ENCODE results near the gene TXNRD2. TPM values are rescaled to one million over a fixed set of nuclear protein-coding genes. Genes with fewer than 3 reads are reported as not detected.

The TXNRD2 gene
- total and polyA plus RNA-seq, 2 donors (not counting 1 experiment from before 2014, with no cell fraction given): 24.8 to 36.2 TPM

DNA sequence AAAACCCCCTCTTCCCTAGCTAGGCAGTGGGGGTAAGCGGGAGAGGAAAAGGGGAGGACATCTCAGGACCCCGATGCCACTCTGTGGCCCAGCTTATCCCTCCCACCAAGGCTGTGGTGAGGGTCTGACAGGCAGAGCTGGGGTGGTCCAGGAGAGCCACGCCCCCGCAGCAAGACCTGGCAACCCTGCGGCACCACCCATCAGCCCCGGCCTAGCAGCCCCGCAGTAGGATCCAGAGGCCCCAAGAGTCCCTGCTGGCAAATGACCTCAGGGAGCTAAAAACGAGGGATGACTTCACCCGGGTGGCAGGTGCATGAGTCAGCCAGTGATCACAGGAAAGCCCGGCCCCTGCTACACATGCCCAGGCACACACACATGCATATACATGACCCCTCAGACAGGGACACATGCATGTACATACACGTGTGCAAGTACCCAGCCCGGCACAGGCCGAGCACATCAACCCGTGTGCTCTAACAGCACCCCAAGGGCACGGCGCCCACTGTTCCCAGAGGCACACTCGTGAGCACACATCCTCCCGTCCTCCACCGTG lies 42.7 kb upstream of the TXNRD2 start:
- peaks cover 10 to 13% of the 10 kb centered on the region in 2 donors for H3K4me1 ChIP-seq (ENCODE audit: control insufficient read depth in 2 of 2, insufficient read depth in 2 of 2, low read length in 2 of 2)
- no peak overlapping the region for H3K9ac ChIP-seq (ENCODE audit: low read length)
- Mint-ChIP-seq H3K4me1 (peaks cover 7% of the 10 kb centered on the region), H3K9me3 (ENCODE audit: insufficient read depth) (no peaks in the 10 kb centered on the region), H3K27me3 (no peaks in the 10 kb centered on the region), H3K4me3 (no peak overlapping the region), H3K27ac (no peak overlapping the region)
- no peak for TF ChIP-seq EZH2 (IDR thresholded peaks at IDR 0.05; ENCODE audit: borderline replicate concordance, insufficient read depth, low read depth, low read length, poor library complexity, severe bottlenecking)
- TF ChIP-seq, protein P1, sequence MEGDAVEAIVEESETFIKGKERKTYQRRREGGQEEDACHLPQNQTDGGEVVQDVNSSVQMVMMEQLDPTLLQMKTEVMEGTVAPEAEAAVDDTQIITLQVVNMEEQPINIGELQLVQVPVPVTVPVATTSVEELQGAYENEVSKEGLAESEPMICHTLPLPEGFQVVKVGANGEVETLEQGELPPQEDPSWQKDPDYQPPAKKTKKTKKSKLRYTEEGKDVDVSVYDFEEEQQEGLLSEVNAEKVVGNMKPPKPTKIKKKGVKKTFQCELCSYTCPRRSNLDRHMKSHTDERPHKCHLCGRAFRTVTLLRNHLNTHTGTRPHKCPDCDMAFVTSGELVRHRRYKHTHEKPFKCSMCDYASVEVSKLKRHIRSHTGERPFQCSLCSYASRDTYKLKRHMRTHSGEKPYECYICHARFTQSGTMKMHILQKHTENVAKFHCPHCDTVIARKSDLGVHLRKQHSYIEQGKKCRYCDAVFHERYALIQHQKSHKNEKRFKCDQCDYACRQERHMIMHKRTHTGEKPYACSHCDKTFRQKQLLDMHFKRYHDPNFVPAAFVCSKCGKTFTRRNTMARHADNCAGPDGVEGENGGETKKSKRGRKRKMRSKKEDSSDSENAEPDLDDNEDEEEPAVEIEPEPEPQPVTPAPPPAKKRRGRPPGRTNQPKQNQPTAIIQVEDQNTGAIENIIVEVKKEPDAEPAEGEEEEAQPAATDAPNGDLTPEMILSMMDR (IDR thresholded peaks at IDR 0.05): no peak
- H3K9me3 ChIP-seq (ENCODE audit: control extremely low read depth in 1 of 3, control insufficient read depth in 2 of 3, insufficient read depth in 1 of 3, low read length in 2 of 3): peaks cover 0 to 4% (median 0%) of the 10 kb centered on the region in 3 donors
- no peak overlapping the region for H2AFZ ChIP-seq (ENCODE audit: insufficient read depth, low read depth, low read length, poor library complexity, severe bottlenecking)
- H3K4me2 ChIP-seq (replicated peaks; ENCODE audit: low read depth, low read length, poor library complexity, severe bottlenecking): no peak overlapping the region
- intact Hi-C loops (cut with micrococcal nuclease): loop anchor here (5.0 kb wide), 1 partner anchor 598 kb away; no protein-coding TSS in a partner anchor
- ATAC-seq (ENCODE audit: low read depth): no peak
- no peaks in the 10 kb centered on the region for H3K36me3 ChIP-seq (replicated peaks in 1 of 2; ENCODE audit: control extremely low read depth in 1 of 2, control insufficient read depth in 1 of 2, extremely low read depth in 1 of 2, insufficient read depth in 2 of 2, low read length in 1 of 2)
- DNase-seq: no peak
- POLR2A ChIA-PET: no interaction called here
- H3K79me2 ChIP-seq (ENCODE audit: control insufficient read depth, insufficient read depth, low read length): no peaks in the 10 kb centered on the region
- H4K20me1 ChIP-seq (ENCODE audit: control insufficient read depth, insufficient read depth, low read length, poor library complexity, severe bottlenecking): no peaks in the 10 kb centered on the region
- WGBS (ENCODE audit: insufficient coverage): 87% methylated on average over 17 of the region's 19 CpGs
- CTCF ChIA-PET: no interaction called here
- H3K27ac ChIP-seq (ENCODE audit: low read length in 2 of 2): no peak overlapping the region
- H3K4me3 ChIP-seq (ENCODE audit: control extremely low read depth in 1 of 5, extremely low read depth in 1 of 5, insufficient read depth in 1 of 5, low read depth in 2 of 5, low read length in 4 of 5): no peak overlapping the region
- H3K27me3 ChIP-seq (replicated peaks in 1 of 4; ENCODE audit: control extremely low read depth in 1 of 4, control insufficient read depth in 3 of 4, insufficient read depth in 4 of 4, low read length in 3 of 4): peaks cover 0 to 11% (median 0%) of the 10 kb centered on the region in 4 experiments

DNA sequence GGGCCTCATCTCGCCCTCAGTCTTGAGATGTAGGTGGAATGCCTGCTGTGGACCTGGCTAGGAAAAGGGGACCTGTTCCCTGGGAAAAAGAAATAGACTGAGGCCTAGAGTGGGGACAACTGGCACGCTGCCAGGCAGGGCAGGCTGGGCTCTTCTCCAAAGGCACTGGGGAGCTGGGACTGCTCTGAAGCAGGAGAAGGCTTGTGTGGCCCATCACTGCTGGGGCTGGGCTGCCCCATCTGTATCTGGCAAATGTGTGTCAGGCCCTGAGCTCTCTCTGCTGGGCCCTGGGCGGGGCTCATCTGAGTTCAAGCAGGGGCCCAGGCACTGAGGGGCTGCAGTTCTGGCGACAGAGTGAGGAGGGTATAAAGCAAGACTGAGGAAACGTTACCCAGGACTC lies 42.1 kb upstream of the TXNRD2 start:
- TF ChIP-seq EZH2 (IDR thresholded peaks at IDR 0.05; ENCODE audit: borderline replicate concordance, insufficient read depth, low read depth, low read length, poor library complexity, severe bottlenecking): no peak
- TF ChIP-seq, protein P1 (IDR thresholded peaks at IDR 0.05): no peak
- Histone ChIP-seq H3K79me2 (ENCODE audit: control insufficient read depth, insufficient read depth, low read length) (no peaks in the 10 kb centered on the region), H3K4me1 (ENCODE audit: control insufficient read depth in 2 of 2, insufficient read depth in 2 of 2, low read length in 2 of 2) (peaks cover 10 to 13% of the 10 kb centered on the region in 2 donors), H3K27me3 (replicated peaks in 1 of 4; ENCODE audit: control extremely low read depth in 1 of 4, control insufficient read depth in 3 of 4, insufficient read depth in 4 of 4, low read length in 3 of 4) (peaks cover 0 to 11% (median 0%) of the 10 kb centered on the region in 4 experiments), H3K27ac (ENCODE audit: low read length in 2 of 2) (no peak overlapping the region), H3K4me3 (ENCODE audit: control extremely low read depth in 1 of 5, extremely low read depth in 1 of 5, insufficient read depth in 1 of 5, low read depth in 2 of 5, low read length in 4 of 5) (no peak overlapping the region), H3K4me2 (replicated peaks; ENCODE audit: low read depth, low read length, poor library complexity, severe bottlenecking) (no peak overlapping the region), H3K36me3 (replicated peaks in 1 of 2; ENCODE audit: control extremely low read depth in 1 of 2, control insufficient read depth in 1 of 2, extremely low read depth in 1 of 2, insufficient read depth in 2 of 2, low read length in 1 of 2) (no peaks in the 10 kb centered on the region), H3K9ac (ENCODE audit: low read length) (no peak overlapping the region), H4K20me1 (ENCODE audit: control insufficient read depth, insufficient read depth, low read length, poor library complexity, severe bottlenecking) (no peaks in the 10 kb centered on the region), H3K9me3 (ENCODE audit: control extremely low read depth in 1 of 3, control insufficient read depth in 2 of 3, insufficient read depth in 1 of 3, low read length in 2 of 3) (peaks cover 0 to 4% (median 0%) of the 10 kb centered on the region in 3 donors), H2AFZ (ENCODE audit: insufficient read depth, low read depth, low read length, poor library complexity, severe bottlenecking) (no peak overlapping the region)
- no peaks in the 10 kb centered on the region for H3K27me3 Mint-ChIP-seq
- peaks cover 7% of the 10 kb centered on the region for H3K4me1 Mint-ChIP-seq
- ChIA-PET POLR2A (no interaction called here), CTCF (no interaction called here)
- ATAC-seq (ENCODE audit: low read depth) (no peak), DNase-seq (no peak)
- H3K4me3 Mint-ChIP-seq: no peak overlapping the region
- intact Hi-C loops (cut with micrococcal nuclease): loop anchor here (5.0 kb wide), 1 partner anchor 599 kb away; no protein-coding TSS in a partner anchor
- H3K27ac Mint-ChIP-seq: no peak overlapping the region
- WGBS (ENCODE audit: insufficient coverage): 86% methylated on average over 2 of the region's 5 CpGs
- H3K9me3 Mint-ChIP-seq (ENCODE audit: insufficient read depth): no peaks in the 10 kb centered on the region
